Suprapubic skin (tissue), 4 donors: ENCODE results near the gene PSMD2.

Experiments
- EP300 ChIP-seq: sonication (generic); formaldehyde crosslinking; IDR thresholded peaks from one replicate; pipeline ENCODE4 v1.6.1; 2017; ENCODE audit warnings: antibody characterized with exemption
- POLR2A ChIP-seq, 2 donors: fragments of 450-650 bp; IDR thresholded peaks; one replicate each; pipeline ENCODE4 v1.6.1; 2017; ENCODE audit warnings: antibody characterized with exemption in 2 of 2, mild to moderate bottlenecking in 2 of 2, moderate library complexity in 2 of 2
- POLR2AphosphoS5 ChIP-seq, 3 donors: sonication (generic); formaldehyde crosslinking; IDR thresholded peaks; one replicate each; pipeline ENCODE4 v1.6.1; 2017; ENCODE audit warnings: antibody characterized with exemption in 3 of 3
- TF ChIP-seq, protein P1 (sequence below), 2 donors: fragments of 200-600 bp in 1 of 2; fragments of 450-650 bp in 1 of 2; sonication (generic) in 1 of 2; IDR thresholded peaks; one replicate each; pipeline ENCODE4 v1.5.1; 2016 to 2019; ENCODE audit warnings: antibody characterized with exemption in 2 of 2, mild to moderate bottlenecking in 1 of 2, moderate library complexity in 1 of 2

DNA sequence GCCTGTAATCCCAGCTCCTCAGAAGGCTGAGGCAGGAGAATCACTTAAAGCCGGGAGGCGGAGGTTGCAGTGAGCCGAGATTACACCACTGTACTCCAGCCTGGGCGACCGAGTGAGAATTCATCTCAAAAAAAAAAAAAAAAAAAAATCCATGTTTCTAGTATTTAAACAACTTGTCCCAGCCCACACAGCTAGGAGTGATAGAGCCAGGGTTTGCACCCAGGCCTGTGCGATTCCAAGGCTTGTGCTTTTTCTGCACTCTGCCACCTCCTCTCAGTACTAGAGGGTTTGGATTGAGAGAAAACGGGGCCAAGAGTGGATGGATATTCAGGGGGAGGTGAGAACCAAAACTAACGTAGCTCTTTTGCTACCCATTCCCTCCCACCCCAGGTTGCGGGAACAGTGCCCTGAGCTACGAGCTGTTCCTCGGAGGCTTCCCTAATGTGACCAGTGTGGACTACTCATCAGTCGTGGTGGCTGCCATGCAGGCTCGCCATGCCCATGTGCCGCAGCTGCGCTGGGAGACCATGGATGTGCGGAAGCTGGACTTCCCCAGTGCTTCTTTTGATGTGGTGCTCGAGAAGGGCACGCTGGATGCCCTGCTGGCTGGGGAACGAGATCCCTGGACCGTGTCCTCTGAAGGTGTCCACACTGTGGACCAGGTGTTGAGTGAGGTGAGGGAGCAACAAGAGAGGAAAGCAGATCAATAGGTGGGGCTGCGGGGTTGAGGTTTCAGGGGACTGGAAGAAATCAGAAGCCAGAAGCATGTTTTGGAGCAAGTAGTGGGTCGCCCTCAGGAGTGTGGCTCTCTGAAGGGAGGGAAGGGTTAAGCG lies 41.7 kb upstream of the PSMD2 start:
- TF ChIP-seq EP300 (no peak), POLR2A (IDR thresholded peaks at IDR 0.05) (no peak), POLR2AphosphoS5 (IDR thresholded peaks at IDR 0.05) (no peak)
- TF ChIP-seq, protein P1, sequence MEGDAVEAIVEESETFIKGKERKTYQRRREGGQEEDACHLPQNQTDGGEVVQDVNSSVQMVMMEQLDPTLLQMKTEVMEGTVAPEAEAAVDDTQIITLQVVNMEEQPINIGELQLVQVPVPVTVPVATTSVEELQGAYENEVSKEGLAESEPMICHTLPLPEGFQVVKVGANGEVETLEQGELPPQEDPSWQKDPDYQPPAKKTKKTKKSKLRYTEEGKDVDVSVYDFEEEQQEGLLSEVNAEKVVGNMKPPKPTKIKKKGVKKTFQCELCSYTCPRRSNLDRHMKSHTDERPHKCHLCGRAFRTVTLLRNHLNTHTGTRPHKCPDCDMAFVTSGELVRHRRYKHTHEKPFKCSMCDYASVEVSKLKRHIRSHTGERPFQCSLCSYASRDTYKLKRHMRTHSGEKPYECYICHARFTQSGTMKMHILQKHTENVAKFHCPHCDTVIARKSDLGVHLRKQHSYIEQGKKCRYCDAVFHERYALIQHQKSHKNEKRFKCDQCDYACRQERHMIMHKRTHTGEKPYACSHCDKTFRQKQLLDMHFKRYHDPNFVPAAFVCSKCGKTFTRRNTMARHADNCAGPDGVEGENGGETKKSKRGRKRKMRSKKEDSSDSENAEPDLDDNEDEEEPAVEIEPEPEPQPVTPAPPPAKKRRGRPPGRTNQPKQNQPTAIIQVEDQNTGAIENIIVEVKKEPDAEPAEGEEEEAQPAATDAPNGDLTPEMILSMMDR (IDR thresholded peaks at IDR 0.05) = no peak
